Cardiac muscle cell (in vitro differentiated cells and primary cell): ENCODE results near the gene LGALSL. TPM values are rescaled to one million over a fixed set of nuclear protein-coding genes. Genes with fewer than 3 reads are reported as not detected.

Experiments
- DNase-seq, 2 donors: peaks; one replicate each; pipeline versions ENCODE4 v3.0.0 to v3.0.0-alpha.2; 2010 to 2017; ENCODE audit warnings: low read depth in 1 of 2, low spot score in 1 of 2
- H3K27ac ChIP-seq: fragments of 200-600 bp; sonication (generic); 2 replicates; pipeline ENCODE4 v1.5.1; 2016
- H3K27me3 ChIP-seq: fragments of 200-600 bp; sonication (generic); 2 replicates; pipeline ENCODE4 v1.6.0; 2016; ENCODE audit warnings: control low read depth
- H3K36me3 ChIP-seq: fragments of 200-600 bp; sonication (generic); 2 replicates; pipeline ENCODE4 v1.5.1; 2016; ENCODE audit warnings: control low read depth
- H3K4me1 ChIP-seq: fragments of 200-600 bp; sonication (generic); 2 replicates; pipeline ENCODE4 v1.8.1; 2017; ENCODE audit warnings: low read depth, mild to moderate bottlenecking, mixed run types
- H3K4me3 ChIP-seq: fragments of 200-600 bp; sonication (generic); 2 replicates; pipeline ENCODE4 v1.5.1; 2016; ENCODE audit warnings: mild to moderate bottlenecking
- H3K9me3 ChIP-seq: fragments of 200-600 bp; sonication (generic); 2 replicates; pipeline ENCODE4 v1.5.1; 2017; ENCODE audit warnings: low read depth, mild to moderate bottlenecking, control low read depth
- CTCF ChIP-seq: IDR thresholded peaks from 2 replicates; pipeline ENCODE4 v1.5.1; 2012; ENCODE audit warnings: low read depth, mild to moderate bottlenecking, low read length
- polyA plus RNA-seq: library from polyadenylated mRNA; unstranded; fragments of >200 nt; fragmentation: Nextera tagmentation; extraction: Ambion mirVana; gene quantifications from 2 replicates; pipeline ENCODE4 v1.2.1, GENCODE V29; 2016
- total RNA-seq: library from RNA; depleted of rRNA; stranded (reverse); fragments of >200 nt; gene quantifications from 2 replicates; pipeline ENCODE4 v1.2.3, GENCODE V29; 2016

Gene LGALSL
- total and polyA plus RNA-seq, 2 experiments from 2014 or later: 12.4 to 15.8 TPM

DNA sequence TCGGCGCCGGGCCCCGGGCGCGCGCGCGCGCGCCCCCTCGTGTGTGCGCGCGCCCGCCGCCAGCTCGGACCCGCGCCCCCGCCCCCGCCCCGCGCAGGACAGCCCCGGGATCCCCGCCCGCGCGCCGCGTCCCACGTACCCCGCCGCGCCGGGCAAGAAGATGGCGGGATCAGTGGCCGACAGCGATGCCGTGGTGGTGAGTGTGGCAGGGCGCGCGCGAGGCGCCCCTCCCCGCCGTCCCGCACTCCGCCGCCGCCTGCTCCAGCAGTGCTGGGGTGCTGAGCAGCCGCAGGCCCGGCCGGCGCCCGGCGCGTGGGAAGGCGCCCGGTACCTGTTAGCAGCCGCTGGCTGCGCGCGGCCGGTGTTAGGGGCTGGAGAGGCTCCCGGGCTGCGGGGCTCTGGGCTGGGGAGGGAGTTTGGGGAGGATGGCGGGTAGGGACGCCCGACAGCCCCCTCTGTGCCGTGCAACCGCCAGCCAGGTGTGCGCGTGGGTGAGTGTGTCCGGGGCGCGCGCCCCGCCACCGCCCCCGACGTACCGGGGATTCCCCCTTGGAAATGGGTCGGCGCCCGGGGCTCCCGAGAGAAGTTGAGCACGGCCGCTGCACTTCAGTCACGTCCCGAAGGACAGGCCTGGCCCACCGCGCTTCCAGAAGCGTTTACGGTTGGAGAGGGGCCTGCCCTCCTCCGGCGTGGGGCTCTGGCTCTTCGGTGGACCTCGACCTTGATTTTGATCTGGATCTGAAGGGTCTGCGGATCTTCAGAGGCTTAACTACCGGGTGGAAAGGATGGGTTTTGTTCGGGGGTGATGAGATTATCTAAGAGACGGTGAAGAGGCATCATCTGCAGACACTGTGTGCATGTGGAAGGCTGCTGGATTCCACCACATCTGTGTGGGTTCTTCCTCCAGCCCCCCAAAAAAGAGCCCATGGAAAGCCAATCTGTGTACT is 697 bp downstream of the LGALSL start:
- Histone ChIP-seq H3K27ac (peak overlapping the region; percentile 83), H3K9me3 (no peaks in the 10 kb centered on the region), H3K27me3 (peaks cover 3% of the 10 kb centered on the region), H3K4me3 (peak overlapping the region; percentile 69), H3K36me3 (peaks cover 7% of the 10 kb centered on the region), H3K4me1 (peaks cover 4% of the 10 kb centered on the region)
- peak; percentile 56 to 83 for DNase-seq
- TF ChIP-seq CTCF: no peak

- no peak for TF ChIP-seq CTCF
- peak overlapping the region; percentile 69 for H3K4me3 ChIP-seq
- no peaks in the 10 kb centered on the region for H3K9me3 ChIP-seq
- DNase-seq: no peak
- no peak overlapping the region for H3K27ac ChIP-seq
- H3K27me3 ChIP-seq: no peaks in the 10 kb centered on the region
- peaks cover 4% of the 10 kb centered on the region for H3K4me1 ChIP-seq
- H3K36me3 ChIP-seq: peaks cover 7% of the 10 kb centered on the region
These were observed 1.6 kb downstream of the LGALSL start for GRCh38 chr2:64455545-64455944.

DNA sequence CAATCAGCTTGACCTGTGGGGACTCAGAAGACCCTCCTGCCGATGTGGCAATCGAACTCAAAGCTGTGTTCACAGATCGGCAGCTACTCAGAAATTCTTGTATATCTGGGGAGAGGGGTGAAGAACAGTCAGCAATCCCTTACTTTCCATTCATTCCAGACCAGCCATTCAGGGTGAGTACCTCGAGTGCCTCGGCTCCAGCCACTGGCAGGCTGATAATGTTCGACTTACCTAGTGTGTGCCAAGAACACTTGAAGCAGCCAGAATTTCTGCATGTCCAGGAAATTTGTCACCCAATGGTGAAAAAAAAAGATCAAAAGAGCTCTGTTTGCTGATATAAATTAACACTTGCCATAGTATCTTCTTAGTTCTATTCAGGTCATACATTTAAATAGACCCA is 2.3 kb downstream of the LGALSL start:
- H3K9me3 ChIP-seq: no peaks in the 10 kb centered on the region
- H3K4me3 ChIP-seq: no peak overlapping the region
- peak in 1 of 2 donors; percentile 19 for DNase-seq
- H3K4me1 ChIP-seq: peaks cover 4% of the 10 kb centered on the region
- TF ChIP-seq CTCF: no peak
- H3K36me3 ChIP-seq: peaks cover 7% of the 10 kb centered on the region
- no peak overlapping the region for H3K27ac ChIP-seq
- H3K27me3 ChIP-seq: no peaks in the 10 kb centered on the region

- no peak for DNase-seq
- Histone ChIP-seq H3K4me3 (no peak overlapping the region), H3K4me1 (peaks cover 4% of the 10 kb centered on the region), H3K27me3 (no peaks in the 10 kb centered on the region), H3K27ac (no peak overlapping the region), H3K9me3 (no peaks in the 10 kb centered on the region), H3K36me3 (peaks cover 7% of the 10 kb centered on the region)
- no peak for TF ChIP-seq CTCF
These were observed 3.6 kb downstream of the LGALSL start for GRCh38 chr2:64457524-64457923.

- Histone ChIP-seq H3K4me3 (no peak overlapping the region), H3K9me3 (no peaks in the 10 kb centered on the region), H3K27ac (no peak overlapping the region), H3K27me3 (no peaks in the 10 kb centered on the region), H3K4me1 (peaks cover 4% of the 10 kb centered on the region), H3K36me3 (peaks cover 7% of the 10 kb centered on the region)
- no peak for TF ChIP-seq CTCF
- DNase-seq: no peak
These were observed 5.6 kb downstream of the LGALSL start for GRCh38 chr2:64459575-64459974.
